ENCODE measurements around the gene TFF2.

DNA sequence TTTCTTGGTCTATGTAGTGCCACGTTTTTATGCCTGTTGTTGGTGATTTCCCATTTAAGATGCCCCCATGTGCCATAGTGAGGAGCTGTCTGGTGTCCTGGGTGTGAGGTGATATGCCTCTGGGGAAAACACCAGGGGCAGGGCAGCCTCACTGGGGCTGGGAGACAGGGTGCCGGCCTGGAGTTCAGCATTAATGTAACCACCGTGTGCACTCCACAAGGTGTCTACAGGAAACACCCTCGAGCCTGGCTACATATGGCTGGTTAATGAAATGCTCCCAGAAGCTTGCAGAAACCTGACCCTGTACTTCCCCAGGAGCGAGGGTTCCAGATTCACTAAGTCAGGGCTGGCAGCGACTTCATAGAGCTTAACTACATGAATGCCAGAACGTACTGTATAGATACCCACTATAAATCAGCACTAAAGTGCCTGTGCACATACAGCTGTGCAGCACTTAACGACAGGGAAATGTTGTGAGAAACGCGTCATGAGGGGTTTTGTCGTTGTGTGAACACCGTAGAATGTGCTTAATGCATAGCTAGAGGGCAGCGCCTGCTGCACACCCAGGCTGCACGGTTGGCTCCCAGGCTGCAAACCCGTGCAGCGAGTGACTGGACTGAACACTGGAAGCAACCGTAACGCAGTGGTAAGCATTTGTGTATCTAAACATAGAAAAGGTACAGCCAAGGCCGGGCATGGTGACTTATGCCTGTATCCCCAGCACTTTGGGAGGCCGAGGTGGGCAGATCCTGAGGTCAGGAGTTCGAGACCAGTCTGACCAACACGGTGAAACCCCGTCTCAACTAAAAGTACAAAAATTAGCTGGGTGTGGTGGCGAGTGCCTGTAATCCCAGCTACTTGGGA is 10.4 kb downstream of the TFF2 start:
- TF ChIP-seq, protein P1, sequence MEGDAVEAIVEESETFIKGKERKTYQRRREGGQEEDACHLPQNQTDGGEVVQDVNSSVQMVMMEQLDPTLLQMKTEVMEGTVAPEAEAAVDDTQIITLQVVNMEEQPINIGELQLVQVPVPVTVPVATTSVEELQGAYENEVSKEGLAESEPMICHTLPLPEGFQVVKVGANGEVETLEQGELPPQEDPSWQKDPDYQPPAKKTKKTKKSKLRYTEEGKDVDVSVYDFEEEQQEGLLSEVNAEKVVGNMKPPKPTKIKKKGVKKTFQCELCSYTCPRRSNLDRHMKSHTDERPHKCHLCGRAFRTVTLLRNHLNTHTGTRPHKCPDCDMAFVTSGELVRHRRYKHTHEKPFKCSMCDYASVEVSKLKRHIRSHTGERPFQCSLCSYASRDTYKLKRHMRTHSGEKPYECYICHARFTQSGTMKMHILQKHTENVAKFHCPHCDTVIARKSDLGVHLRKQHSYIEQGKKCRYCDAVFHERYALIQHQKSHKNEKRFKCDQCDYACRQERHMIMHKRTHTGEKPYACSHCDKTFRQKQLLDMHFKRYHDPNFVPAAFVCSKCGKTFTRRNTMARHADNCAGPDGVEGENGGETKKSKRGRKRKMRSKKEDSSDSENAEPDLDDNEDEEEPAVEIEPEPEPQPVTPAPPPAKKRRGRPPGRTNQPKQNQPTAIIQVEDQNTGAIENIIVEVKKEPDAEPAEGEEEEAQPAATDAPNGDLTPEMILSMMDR (optimal IDR thresholded peaks at IDR 0.05 in 1 of 3, IDR thresholded peaks at IDR 0.05 in 1 of 3, conservative IDR thresholded peaks at IDR 0.05 in 1 of 3; ENCODE audit: extremely low read depth in 1 of 3, insufficient read depth in 2 of 3, low read length in 3 of 3) = no peak
- no peak for TF ChIP-seq EZH2 (IDR thresholded peaks at IDR 0.05; ENCODE audit: low read length)

Measured in keratinocyte (primary cell).